ENCODE results near the gene IGSF11.
"Not testable (repeated sequence)": the region's sequence is repeated elsewhere in the genome, so short reads cannot be mapped to it uniquely, and the experiment has no call there.

The IGSF11 gene

GRCh38 chr3:118977671-118978392 is 56.8 kb downstream of the IGSF11 start:
- no peak overlapping the region for H3K27ac ChIP-seq

GRCh38 chr3:118977118-118977517 is 57.5 kb downstream of the IGSF11 start:
- in situ Hi-C loops (cut with HindIII; ENCODE audit: low pct_ligation_motif_present, low sequenced_read_pairs), result no loop called here
- DNase-seq, result no peak

More at GRCh38 chr3:118977671-118978392, 56.8 kb downstream of the IGSF11 start:
- in situ Hi-C loops (cut with HindIII; ENCODE audit: low pct_ligation_motif_present, low sequenced_read_pairs), result no loop called here
- H3K36me3 ChIP-seq (replicated peaks), result no peaks in the 10 kb centered on the region
- H3K27me3 ChIP-seq (replicated peaks), result no peaks in the 10 kb centered on the region
- H3K4me3 ChIP-seq (ENCODE audit: low read depth, low read length), result no peak overlapping the region
- TF ChIP-seq, protein P1, sequence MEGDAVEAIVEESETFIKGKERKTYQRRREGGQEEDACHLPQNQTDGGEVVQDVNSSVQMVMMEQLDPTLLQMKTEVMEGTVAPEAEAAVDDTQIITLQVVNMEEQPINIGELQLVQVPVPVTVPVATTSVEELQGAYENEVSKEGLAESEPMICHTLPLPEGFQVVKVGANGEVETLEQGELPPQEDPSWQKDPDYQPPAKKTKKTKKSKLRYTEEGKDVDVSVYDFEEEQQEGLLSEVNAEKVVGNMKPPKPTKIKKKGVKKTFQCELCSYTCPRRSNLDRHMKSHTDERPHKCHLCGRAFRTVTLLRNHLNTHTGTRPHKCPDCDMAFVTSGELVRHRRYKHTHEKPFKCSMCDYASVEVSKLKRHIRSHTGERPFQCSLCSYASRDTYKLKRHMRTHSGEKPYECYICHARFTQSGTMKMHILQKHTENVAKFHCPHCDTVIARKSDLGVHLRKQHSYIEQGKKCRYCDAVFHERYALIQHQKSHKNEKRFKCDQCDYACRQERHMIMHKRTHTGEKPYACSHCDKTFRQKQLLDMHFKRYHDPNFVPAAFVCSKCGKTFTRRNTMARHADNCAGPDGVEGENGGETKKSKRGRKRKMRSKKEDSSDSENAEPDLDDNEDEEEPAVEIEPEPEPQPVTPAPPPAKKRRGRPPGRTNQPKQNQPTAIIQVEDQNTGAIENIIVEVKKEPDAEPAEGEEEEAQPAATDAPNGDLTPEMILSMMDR (IDR thresholded peaks at IDR 0.05; ENCODE audit: low read depth, low read length, missing control alignments), result no peak
- no peak for DNase-seq

DNA sequence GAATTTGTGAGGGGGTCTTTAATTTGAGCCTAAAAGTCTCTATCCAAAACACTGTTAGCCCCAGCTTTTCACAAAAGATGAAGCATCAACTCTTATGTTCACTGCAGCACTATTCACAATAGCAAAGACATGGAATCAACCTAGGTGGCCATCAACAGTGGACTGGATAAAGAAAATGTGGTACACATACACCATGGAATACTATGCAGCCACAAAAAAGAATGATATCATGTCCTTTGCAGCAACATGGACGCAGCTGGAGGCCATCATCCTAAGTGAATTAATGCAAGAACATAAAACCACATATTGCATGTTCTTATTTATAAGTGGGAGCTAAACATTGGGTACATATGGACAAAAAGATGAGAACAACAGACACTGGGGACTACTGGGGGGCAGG is 59.2 kb downstream of the IGSF11 start:
- H3K4me3 ChIP-seq (ENCODE audit: low read depth, low read length); DNase-seq; H3K27ac ChIP-seq; in situ Hi-C loops (cut with HindIII; ENCODE audit: low pct_ligation_motif_present, low sequenced_read_pairs); H3K36me3 ChIP-seq (replicated peaks); H3K27me3 ChIP-seq (replicated peaks): not testable (repeated sequence)

More at GRCh38 chr3:118977118-118977517, 57.5 kb downstream of the IGSF11 start:
- TF ChIP-seq, protein P1 (IDR thresholded peaks at IDR 0.05; ENCODE audit: low read depth, low read length, missing control alignments), result no peak
- H3K27me3 ChIP-seq (replicated peaks), result no peaks in the 10 kb centered on the region
- no peaks in the 10 kb centered on the region for H3K36me3 ChIP-seq (replicated peaks)
- H3K4me3 ChIP-seq (ENCODE audit: low read depth, low read length), result no peak overlapping the region
- no peak overlapping the region for H3K27ac ChIP-seq

DNA sequence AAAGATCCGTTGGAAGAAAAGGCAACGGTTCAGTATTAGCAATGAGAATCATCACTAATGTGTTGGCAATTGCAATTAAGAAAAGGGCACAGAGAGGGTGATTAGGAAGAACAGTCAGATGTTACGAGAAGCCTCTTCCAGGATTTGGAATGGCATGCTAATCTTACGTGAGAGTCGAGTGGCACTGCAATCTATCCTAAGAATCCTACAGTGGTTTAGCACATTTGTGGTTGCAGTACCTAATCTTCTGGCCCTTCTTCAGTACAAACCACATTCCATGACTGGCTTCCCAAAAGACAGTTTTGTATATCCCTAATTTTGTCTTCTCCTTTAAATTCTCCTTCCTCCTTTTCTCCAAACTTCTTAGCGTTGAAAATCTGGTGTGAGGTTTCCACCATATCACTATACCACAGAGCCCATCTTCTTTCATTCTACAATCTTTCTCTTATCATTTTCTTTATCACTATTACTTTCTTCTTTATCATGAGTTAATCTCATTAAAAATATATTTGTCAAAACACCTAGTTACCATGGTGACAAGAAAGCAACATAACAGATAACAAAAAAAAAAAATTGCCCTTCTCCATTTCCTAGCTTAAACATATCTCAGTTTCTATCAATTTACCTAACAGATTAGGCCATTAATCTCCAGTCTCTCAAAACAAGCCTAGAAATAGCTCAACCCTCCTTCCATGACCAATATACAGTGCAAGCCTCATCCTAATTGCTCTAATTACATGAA is 60.1 kb downstream of the IGSF11 start:
- in situ Hi-C loops (cut with HindIII; ENCODE audit: low pct_ligation_motif_present, low sequenced_read_pairs), result no loop called here
- Histone ChIP-seq H3K27me3 (replicated peaks) (no peaks in the 10 kb centered on the region), H3K27ac (no peak overlapping the region), H3K36me3 (replicated peaks) (no peaks in the 10 kb centered on the region), H3K4me3 (ENCODE audit: low read depth, low read length) (no peak overlapping the region)
- DNase-seq, result no peak
- TF ChIP-seq, protein P1 (IDR thresholded peaks at IDR 0.05; ENCODE audit: low read depth, low read length, missing control alignments), result no peak

DNA sequence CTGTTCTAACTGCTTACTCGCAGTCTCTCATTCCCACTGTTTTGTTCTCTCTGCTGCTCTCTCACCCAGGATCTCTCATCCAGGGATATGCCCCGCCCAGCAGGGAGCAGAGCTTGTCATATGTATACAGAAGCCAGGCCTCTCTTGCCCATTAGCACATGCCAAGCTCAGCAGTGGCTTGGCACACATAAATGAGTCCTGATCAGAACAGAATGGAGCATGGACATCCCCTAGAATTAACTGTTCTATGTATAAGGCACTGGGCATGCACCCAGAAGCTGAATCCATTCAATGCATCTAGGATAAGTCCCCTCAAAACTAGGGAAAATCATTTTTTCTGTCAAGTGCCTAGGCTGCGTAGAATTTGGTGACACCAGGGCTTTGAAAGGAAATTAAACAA is 61.6 kb downstream of the IGSF11 start:
- Histone ChIP-seq H3K4me3 (ENCODE audit: low read depth, low read length) (no peak overlapping the region), H3K36me3 (replicated peaks) (no peaks in the 10 kb centered on the region), H3K27me3 (replicated peaks) (no peaks in the 10 kb centered on the region), H3K27ac (no peak overlapping the region)
- in situ Hi-C loops (cut with HindIII; ENCODE audit: low pct_ligation_motif_present, low sequenced_read_pairs), result no loop called here
- no peak for DNase-seq
- TF ChIP-seq, protein P1 (IDR thresholded peaks at IDR 0.05; ENCODE audit: low read depth, low read length, missing control alignments), result no peak

DNA sequence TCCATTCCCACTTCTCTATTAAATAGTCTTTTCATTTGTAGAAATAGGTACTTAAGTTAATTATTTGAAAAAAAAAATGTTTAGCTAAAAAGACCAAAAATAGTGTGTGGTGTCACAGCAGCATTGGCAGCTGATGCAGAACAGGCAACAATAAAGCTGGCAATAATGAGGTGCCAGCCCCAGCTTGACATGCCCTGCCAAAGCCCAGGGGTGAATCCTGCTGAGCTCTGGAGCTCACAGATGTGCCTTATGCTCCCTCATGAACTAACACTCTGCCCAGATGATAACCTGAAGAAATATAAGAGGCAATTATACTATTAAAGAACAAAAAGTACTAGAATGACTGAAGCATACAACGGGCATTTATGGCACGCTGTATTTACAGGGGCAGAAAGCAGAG is 63.8 kb downstream of the IGSF11 start:
- in situ Hi-C loops (cut with HindIII; ENCODE audit: low pct_ligation_motif_present, low sequenced_read_pairs), result no loop called here
- Histone ChIP-seq H3K27me3 (replicated peaks) (no peaks in the 10 kb centered on the region), H3K27ac (no peak overlapping the region), H3K4me3 (ENCODE audit: low read depth, low read length) (no peak overlapping the region), H3K36me3 (replicated peaks) (no peaks in the 10 kb centered on the region)
- DNase-seq, result no peak
- TF ChIP-seq, protein P1 (IDR thresholded peaks at IDR 0.05; ENCODE audit: low read depth, low read length, missing control alignments), result no peak

All from brain microvascular endothelial cell (primary cell).